HEK293 (cell line): ENCODE data around the gene TSHZ3.

Experiments
- CTCF ChIA-PET: fragments of 350-600 bp; formaldehyde crosslinking; extraction: SDS; loops from one replicate; lab custom pipeline; 2021; ENCODE audit warnings: antibody characterized with exemption; lab: Yijun Ruan, JAX
- POLR2A ChIA-PET: fragments of 300-600 bp; formaldehyde crosslinking; extraction: SDS; loops from one replicate; lab custom pipeline; 2020; ENCODE audit warnings: antibody characterized with exemption, inconsistent platforms; lab: Yijun Ruan, JAX
- H3K27ac ChIP-seq: fragments of 200-500 bp; sonication (Bioruptor generic); 2 replicates; pipeline ENCODE4 v1.5.1; 2014; ENCODE audit warnings: low read depth, low read length, control low read depth, inconsistent platforms; ENCODE audit errors: extremely low read depth
- H3K36me3 ChIP-seq, 2 experiments: fragments of 200-500 bp in 1 of 2; sonication (Bioruptor generic) in 1 of 2; 1 replicate in 1 of 2; 2 replicates in 1 of 2; pipeline ENCODE4 v1.5.1; 2014 to 2017; ENCODE audit warnings: inconsistent platforms in 2 of 2, low read length in 2 of 2; ENCODE audit not compliant: control insufficient read depth in 2 of 2, insufficient read depth in 1 of 2
- H3K4me1 ChIP-seq: fragments of 200-500 bp; sonication (Bioruptor generic); 2 replicates; pipeline ENCODE4 v1.5.1; 2014; ENCODE audit warnings: mild to moderate bottlenecking, low read length, inconsistent platforms; ENCODE audit not compliant: control insufficient read depth, insufficient read depth
- H3K4me3 ChIP-seq: 2 replicates; pipeline ENCODE4 v1.5.1; 2011; ENCODE audit warnings: low read depth, mild to moderate bottlenecking, control low read depth, low read length, moderate library complexity
- H3K9me3 ChIP-seq: fragments of 200-500 bp; sonication (Bioruptor generic); 2 replicates; pipeline ENCODE4 v1.5.1; 2014; ENCODE audit warnings: low read depth, low read length, inconsistent platforms; ENCODE audit not compliant: control insufficient read depth, insufficient read depth
- HOXD13 ChIP-seq: sonication (generic); formaldehyde crosslinking; IDR thresholded peaks from 2 replicates; pipeline ENCODE4 v1.8.0; 2022; ENCODE audit warnings: missing genetic modification reagents, borderline replicate concordance
- ZBTB20 ChIP-seq: fragments of 450-650 bp; formaldehyde crosslinking; IDR thresholded peaks from 2 replicates; pipeline ENCODE4 v1.5.1; 2016; ENCODE audit warnings: missing biosample characterization, missing genetic modification characterization
- ZFP37 ChIP-seq: fragments of 450-650 bp; formaldehyde crosslinking; IDR thresholded peaks from 2 replicates; pipeline ENCODE4 v1.5.1; 2016; ENCODE audit warnings: missing biosample characterization, missing genetic modification characterization
- ZIC2 ChIP-seq: fragments of 450-650 bp; formaldehyde crosslinking; IDR thresholded peaks from 2 replicates; pipeline ENCODE4 v1.5.1; 2016; ENCODE audit warnings: missing biosample characterization, missing genetic modification characterization
- ZNF184 ChIP-seq: fragments of 450-650 bp; IDR thresholded peaks from 2 replicates; pipeline ENCODE4 v1.5.1; 2018; ENCODE audit warnings: missing biosample characterization, mild to moderate bottlenecking, missing genetic modification characterization
- ZNF248 ChIP-seq: fragments of 450-650 bp; formaldehyde crosslinking; IDR thresholded peaks from 2 replicates; pipeline ENCODE4 v1.5.1; 2017; ENCODE audit warnings: missing biosample characterization, missing genetic modification characterization
- ZNF416 ChIP-seq: fragments of 450-650 bp; formaldehyde crosslinking; IDR thresholded peaks from 2 replicates; pipeline ENCODE4 v1.5.1; 2016; ENCODE audit warnings: missing biosample characterization, missing genetic modification characterization
- ZNF560 ChIP-seq: fragments of 450-650 bp; formaldehyde crosslinking; IDR thresholded peaks from 2 replicates; pipeline ENCODE4 v1.5.1; 2017; ENCODE audit warnings: missing biosample characterization, missing genetic modification characterization, borderline replicate concordance
- ZNF664 ChIP-seq: fragments of 450-650 bp; formaldehyde crosslinking; IDR thresholded peaks from 2 replicates; pipeline ENCODE4 v1.5.1; 2016; ENCODE audit warnings: missing biosample characterization, missing genetic modification characterization
- TF ChIP-seq, protein P1 (sequence below): fragments of 450-650 bp; formaldehyde crosslinking; IDR thresholded peaks from 2 replicates; pipeline ENCODE4 v1.5.1; 2016; ENCODE audit warnings: missing biosample characterization, missing genetic modification characterization
- TF ChIP-seq, protein P2 (sequence below): fragments of 450-650 bp; formaldehyde crosslinking; IDR thresholded peaks from 2 replicates; pipeline ENCODE4 v1.5.1; 2017; ENCODE audit warnings: missing biosample characterization, missing genetic modification characterization
- TF ChIP-seq, protein P3 (sequence below): fragments of 450-650 bp; formaldehyde crosslinking; IDR thresholded peaks from 2 replicates; pipeline ENCODE4 v1.5.1; 2016; ENCODE audit warnings: missing biosample characterization, missing genetic modification characterization
- TF ChIP-seq, protein P4 (sequence below): fragments of 450-650 bp; formaldehyde crosslinking; IDR thresholded peaks from 2 replicates; pipeline ENCODE4 v1.5.1; 2016; ENCODE audit warnings: missing biosample characterization, missing genetic modification characterization
- TF ChIP-seq, protein P5 (sequence below): fragments of 450-650 bp; formaldehyde crosslinking; IDR thresholded peaks from 2 replicates; pipeline ENCODE4 v1.5.1; 2017; ENCODE audit warnings: missing biosample characterization, missing genetic modification characterization

Gene TSHZ3

DNA sequence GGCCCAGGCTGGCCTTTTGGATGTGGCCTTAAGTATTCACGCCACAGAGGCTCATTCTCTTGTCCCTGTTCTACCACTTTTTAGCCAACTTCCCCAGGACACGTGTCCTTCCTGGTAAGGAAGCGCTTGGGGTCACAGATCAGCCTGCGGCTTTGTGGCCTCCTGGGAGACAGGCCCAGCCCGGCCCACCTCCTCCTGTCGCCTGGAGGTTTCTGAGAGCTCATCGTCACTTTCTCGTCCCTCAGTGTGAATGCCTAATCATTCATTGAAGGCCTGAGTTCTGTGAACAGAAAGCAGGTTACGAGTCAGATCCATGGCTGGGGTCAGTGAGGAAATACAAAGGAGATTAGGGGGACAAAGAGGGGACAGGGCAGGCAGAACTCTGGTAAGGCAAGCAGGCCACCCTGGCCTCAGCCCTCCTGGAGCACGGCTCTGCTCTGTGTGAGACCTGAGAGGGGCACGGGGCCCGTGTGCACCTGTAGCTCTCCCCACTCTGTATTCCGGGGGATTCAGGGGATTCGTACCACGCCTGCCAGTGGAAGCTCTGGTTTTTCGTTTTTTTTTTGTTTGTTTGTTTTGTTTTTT, 38.6 kb upstream of the TSHZ3 start (continued):
- TF ChIP-seq, protein P1, sequence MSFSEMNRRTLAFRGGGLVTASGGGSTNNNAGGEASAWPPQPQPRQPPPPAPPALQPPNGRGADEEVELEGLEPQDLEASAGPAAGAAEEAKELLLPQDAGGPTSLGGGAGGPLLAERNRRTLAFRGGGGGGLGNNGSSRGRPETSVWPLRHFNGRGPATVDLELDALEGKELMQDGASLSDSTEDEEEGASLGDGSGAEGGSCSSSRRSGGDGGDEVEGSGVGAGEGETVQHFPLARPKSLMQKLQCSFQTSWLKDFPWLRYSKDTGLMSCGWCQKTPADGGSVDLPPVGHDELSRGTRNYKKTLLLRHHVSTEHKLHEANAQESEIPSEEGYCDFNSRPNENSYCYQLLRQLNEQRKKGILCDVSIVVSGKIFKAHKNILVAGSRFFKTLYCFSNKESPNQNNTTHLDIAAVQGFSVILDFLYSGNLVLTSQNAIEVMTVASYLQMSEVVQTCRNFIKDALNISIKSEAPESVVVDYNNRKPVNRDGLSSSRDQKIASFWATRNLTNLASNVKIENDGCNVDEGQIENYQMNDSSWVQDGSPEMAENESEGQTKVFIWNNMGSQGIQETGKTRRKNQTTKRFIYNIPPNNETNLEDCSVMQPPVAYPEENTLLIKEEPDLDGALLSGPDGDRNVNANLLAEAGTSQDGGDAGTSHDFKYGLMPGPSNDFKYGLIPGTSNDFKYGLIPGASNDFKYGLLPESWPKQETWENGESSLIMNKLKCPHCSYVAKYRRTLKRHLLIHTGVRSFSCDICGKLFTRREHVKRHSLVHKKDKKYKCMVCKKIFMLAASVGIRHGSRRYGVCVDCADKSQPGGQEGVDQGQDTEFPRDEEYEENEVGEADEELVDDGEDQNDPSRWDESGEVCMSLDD (tag by site-specific recombination) = no peak
- no peak for TF ChIP-seq ZNF184
- TF ChIP-seq HOXD13 (CRISPR knock-in tag) = no peak

DNA sequence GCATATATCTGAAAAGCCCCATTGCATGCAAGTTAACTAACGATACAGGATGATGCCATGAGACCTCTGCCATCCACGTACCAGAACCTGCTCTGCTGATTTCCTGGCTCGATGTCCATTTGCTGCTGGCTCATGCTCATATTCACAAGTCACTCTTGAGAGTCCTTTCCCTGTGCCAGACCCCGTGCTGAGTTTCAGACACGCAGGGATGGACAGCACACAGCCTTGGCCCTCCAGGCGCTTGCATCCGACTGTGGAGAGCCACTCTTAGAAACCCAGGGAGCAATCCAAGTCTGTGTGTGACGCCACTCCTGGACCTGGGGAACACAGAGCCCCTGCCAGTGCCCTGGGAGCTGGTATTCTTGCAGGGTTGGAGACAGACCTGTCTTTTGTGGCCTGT, 37.6 kb upstream of the TSHZ3 start:
- no peak for TF ChIP-seq ZNF560 (tag by site-specific recombination)
- TF ChIP-seq ZIC2 (tag by site-specific recombination) = no peak
- TF ChIP-seq ZFP37 (tag by site-specific recombination) = no peak
- TF ChIP-seq, protein P2, sequence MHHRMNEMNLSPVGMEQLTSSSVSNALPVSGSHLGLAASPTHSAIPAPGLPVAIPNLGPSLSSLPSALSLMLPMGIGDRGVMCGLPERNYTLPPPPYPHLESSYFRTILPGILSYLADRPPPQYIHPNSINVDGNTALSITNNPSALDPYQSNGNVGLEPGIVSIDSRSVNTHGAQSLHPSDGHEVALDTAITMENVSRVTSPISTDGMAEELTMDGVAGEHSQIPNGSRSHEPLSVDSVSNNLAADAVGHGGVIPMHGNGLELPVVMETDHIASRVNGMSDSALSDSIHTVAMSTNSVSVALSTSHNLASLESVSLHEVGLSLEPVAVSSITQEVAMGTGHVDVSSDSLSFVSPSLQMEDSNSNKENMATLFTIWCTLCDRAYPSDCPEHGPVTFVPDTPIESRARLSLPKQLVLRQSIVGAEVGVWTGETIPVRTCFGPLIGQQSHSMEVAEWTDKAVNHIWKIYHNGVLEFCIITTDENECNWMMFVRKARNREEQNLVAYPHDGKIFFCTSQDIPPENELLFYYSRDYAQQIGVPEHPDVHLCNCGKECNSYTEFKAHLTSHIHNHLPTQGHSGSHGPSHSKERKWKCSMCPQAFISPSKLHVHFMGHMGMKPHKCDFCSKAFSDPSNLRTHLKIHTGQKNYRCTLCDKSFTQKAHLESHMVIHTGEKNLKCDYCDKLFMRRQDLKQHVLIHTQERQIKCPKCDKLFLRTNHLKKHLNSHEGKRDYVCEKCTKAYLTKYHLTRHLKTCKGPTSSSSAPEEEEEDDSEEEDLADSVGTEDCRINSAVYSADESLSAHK (tag by site-specific recombination) = no peak
- TF ChIP-seq ZNF248 = no peak
- no peak for TF ChIP-seq ZNF416 (tag by site-specific recombination)
- no peak for TF ChIP-seq ZBTB20 (tag by site-specific recombination)
- TF ChIP-seq, protein P3, sequence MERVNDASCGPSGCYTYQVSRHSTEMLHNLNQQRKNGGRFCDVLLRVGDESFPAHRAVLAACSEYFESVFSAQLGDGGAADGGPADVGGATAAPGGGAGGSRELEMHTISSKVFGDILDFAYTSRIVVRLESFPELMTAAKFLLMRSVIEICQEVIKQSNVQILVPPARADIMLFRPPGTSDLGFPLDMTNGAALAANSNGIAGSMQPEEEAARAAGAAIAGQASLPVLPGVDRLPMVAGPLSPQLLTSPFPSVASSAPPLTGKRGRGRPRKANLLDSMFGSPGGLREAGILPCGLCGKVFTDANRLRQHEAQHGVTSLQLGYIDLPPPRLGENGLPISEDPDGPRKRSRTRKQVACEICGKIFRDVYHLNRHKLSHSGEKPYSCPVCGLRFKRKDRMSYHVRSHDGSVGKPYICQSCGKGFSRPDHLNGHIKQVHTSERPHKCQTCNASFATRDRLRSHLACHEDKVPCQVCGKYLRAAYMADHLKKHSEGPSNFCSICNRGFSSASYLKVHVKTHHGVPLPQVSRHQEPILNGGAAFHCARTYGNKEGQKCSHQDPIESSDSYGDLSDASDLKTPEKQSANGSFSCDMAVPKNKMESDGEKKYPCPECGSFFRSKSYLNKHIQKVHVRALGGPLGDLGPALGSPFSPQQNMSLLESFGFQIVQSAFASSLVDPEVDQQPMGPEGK = no peak
- Histone ChIP-seq H3K9me3 (peaks cover 2% of the 10 kb centered on the region; the same call in 1 of the 2 replicates), H3K4me1 (no peaks in the 10 kb centered on the region), H3K4me3 (no peak overlapping the region), H3K36me3 (no peaks in the 10 kb centered on the region), H3K27ac (no peak overlapping the region)
- POLR2A ChIA-PET = no interaction called here
- CTCF ChIA-PET = interaction anchor here (0.5 to 1.8 kb wide), 5 partner anchors 16 to 837 kb away, joined by 3 to 6 read pairs (median 3); no protein-coding TSS in a partner anchor

DNA sequence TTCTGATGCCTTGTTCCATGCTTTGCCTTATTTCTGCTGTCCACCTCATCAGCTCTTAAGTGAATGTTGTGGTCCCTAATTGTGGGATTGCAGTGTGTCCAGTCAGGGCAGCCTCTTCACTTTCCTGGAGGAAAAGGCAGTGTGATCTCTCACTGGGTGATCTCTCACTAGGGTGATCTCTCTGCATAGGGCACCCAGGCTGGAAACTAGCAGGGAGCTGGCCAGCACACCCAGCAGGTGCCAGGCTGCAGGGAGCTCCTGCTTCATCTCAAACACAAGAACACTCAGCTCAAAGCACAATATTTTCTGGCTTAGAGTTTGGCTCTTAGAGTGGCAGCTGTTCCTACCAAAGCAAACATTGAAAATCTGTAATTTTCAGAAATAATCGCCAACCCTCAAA, 36.5 kb upstream of the TSHZ3 start:
- Histone ChIP-seq H3K4me1 (no peaks in the 10 kb centered on the region), H3K27ac (no peak overlapping the region), H3K36me3 (no peaks in the 10 kb centered on the region), H3K4me3 (no peak overlapping the region), H3K9me3 (peaks cover 2% of the 10 kb centered on the region; the same call in 1 of the 2 replicates)
- POLR2A ChIA-PET = interaction anchor here (1.3 kb wide), 1 partner anchor 10 kb away, joined by 4 read pairs; no protein-coding TSS in a partner anchor
- CTCF ChIA-PET = interaction anchor here (1.0 to 1.8 kb wide), 5 partner anchors 9 to 838 kb away, joined by 3 to 6 read pairs (median 3); no protein-coding TSS in a partner anchor
- TF ChIP-seq, protein P4, sequence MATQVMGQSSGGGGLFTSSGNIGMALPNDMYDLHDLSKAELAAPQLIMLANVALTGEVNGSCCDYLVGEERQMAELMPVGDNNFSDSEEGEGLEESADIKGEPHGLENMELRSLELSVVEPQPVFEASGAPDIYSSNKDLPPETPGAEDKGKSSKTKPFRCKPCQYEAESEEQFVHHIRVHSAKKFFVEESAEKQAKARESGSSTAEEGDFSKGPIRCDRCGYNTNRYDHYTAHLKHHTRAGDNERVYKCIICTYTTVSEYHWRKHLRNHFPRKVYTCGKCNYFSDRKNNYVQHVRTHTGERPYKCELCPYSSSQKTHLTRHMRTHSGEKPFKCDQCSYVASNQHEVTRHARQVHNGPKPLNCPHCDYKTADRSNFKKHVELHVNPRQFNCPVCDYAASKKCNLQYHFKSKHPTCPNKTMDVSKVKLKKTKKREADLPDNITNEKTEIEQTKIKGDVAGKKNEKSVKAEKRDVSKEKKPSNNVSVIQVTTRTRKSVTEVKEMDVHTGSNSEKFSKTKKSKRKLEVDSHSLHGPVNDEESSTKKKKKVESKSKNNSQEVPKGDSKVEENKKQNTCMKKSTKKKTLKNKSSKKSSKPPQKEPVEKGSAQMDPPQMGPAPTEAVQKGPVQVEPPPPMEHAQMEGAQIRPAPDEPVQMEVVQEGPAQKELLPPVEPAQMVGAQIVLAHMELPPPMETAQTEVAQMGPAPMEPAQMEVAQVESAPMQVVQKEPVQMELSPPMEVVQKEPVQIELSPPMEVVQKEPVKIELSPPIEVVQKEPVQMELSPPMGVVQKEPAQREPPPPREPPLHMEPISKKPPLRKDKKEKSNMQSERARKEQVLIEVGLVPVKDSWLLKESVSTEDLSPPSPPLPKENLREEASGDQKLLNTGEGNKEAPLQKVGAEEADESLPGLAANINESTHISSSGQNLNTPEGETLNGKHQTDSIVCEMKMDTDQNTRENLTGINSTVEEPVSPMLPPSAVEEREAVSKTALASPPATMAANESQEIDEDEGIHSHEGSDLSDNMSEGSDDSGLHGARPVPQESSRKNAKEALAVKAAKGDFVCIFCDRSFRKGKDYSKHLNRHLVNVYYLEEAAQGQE (tag by site-specific recombination) = peak; percentile 79
- TF ChIP-seq, protein P5, sequence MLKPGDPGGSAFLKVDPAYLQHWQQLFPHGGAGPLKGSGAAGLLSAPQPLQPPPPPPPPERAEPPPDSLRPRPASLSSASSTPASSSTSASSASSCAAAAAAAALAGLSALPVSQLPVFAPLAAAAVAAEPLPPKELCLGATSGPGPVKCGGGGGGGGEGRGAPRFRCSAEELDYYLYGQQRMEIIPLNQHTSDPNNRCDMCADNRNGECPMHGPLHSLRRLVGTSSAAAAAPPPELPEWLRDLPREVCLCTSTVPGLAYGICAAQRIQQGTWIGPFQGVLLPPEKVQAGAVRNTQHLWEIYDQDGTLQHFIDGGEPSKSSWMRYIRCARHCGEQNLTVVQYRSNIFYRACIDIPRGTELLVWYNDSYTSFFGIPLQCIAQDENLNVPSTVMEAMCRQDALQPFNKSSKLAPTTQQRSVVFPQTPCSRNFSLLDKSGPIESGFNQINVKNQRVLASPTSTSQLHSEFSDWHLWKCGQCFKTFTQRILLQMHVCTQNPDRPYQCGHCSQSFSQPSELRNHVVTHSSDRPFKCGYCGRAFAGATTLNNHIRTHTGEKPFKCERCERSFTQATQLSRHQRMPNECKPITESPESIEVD (tag by site-specific recombination) = no peak
- TF ChIP-seq ZNF664 (no peak), ZIC2 (tag by site-specific recombination) (peak; percentile 66)
